AG20443 (cell line): ENCODE measurements around the gene SCN1B.
"Not testable (repeated sequence)": the region's sequence is repeated elsewhere in the genome, so short reads cannot be mapped to it uniquely, and the experiment has no call there.

ENCODE experiments used
- DNase-seq: peaks from one replicate; pipeline ENCODE4 v3.0.0; 2012; ENCODE audit warnings: low spot score, mixed read lengths

Gene SCN1B

DNA sequence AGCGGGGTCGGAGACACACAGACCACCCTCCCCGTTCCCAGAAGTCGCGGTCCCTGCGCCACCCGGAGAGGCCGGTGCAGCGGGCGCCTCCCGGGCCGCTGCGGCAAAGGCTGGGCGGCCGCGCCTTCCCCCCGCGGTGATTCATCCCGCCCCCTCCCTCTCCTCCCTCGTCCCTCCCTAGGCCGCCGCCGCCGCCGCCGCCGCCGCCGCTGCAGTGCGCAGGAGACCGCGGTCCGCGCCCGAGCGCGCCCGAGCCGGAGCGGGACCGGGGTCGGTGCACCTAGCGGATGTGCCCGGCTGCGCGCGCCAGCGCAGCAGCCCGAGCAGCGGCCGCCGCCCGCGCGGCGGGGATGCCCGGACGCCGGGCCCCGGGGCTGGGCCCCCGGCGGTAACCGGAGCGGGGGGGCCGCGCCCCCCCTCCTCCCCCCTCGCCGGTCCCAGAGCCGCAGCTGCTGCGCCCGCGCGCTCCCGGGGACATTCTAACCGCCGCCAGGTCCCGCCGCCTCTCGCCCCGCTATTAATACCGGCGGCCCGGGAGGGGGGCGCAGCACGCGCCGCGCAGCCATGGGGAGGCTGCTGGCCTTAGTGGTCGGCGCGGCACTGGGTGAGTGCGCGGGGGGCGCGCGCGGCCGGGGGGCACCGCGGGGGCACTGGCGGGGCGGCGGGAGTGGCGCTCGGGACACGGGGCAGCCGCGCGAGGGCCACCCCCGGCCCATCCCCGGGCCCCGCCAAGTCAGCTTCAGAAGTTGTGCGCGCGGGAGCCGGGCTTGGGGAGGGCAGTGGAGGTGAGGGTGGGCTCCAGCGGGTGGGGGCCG lies at the start of gene SCN1B:
SCN1B (plus strand) TSS at position 214 of the 815 bp plus-strand sequence; CDS start at position 565, 351 bp downstream.
- DNase-seq, result peak; percentile 95

DNA sequence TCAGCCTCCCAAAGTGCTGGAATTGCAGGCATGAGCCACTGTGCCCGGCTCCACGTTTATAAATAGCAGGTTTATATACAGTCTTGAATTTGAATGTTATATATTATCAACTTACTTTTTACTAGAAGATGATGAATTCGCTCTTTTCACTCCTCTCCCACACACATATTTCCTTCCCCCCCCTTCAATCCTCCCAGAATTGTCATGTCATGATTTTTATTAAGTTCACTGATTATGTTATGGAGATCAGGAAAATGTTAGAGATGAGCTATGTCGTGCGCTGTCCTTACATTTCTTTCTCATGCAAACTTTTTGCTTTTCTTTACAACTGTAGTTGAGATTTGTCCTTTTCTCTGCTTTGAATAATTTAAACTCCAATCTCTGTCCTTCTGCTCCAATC lies 48.0 kb upstream of the SCN1B start:
- DNase-seq, result no peak

GRCh38 chr19:34983786-34984185 lies 46.5 kb upstream of the SCN1B start:
- no peak for DNase-seq

GRCh38 chr19:34984287-34984686 lies 46.0 kb upstream of the SCN1B start:
- DNase-seq, result no peak

DNA sequence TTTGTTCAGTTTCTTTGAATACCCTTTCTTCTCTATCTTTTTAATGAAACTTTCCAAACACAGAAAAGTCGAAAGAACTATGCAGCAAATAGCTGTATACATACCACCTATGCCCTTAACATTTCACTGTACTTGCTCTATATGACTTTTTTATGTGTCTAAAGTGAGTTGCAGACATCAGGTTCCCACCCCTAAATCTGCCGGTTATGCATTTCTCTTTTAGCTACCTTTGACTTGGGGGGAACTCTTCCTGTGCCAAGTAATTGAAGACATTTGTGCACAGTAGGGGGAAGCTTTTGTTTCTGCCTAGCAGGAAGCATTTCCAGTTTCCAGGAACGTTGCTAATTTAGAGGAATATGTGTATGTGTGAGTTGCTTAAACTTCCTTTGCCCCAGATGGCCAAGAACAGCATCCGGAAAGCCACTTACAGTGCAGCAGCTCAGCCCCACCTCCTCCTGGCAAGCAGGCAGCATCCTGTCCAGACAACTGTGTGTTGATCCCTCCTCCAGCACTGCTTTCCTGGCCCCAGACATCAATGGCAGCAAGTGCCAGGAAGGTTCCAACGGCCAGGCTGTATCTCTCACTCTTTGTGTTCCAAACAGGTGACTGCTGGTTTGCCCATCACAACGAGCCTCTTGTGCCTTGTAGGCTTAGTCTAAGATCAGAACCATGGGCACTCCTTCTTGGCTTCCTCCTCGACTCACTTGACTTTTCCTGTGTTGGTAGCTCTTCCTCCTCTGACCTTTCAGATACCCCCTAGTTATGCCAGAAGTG lies 44.8 kb upstream of the SCN1B start:
- DNase-seq, result peak; percentile 44

GRCh38 chr19:34988119-34988518 lies 42.2 kb upstream of the SCN1B start:
- no peak for DNase-seq

DNA sequence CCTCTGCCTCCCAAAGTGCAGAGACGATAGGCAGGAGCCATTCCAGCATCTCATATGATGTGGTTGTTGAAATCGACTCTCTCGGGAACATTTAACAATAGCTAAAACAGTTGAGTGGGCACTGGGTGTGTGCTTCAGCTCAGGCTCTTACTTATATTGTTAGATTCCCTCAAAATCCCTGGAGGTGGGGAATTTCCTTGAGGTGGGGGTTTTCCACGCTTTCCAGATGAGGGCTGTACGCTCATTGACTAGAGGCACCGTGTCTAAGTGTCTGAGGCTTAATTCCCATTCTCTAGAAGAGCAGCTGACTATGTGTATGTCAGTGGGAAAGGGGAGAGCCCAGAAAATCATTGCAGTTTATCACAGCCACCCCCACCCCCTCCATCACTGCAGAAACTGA lies 41.0 kb upstream of the SCN1B start:
- DNase-seq, result no peak

GRCh38 chr19:34990578-34991192 lies 39.6 kb upstream of the SCN1B start:
- no peak for DNase-seq

DNA sequence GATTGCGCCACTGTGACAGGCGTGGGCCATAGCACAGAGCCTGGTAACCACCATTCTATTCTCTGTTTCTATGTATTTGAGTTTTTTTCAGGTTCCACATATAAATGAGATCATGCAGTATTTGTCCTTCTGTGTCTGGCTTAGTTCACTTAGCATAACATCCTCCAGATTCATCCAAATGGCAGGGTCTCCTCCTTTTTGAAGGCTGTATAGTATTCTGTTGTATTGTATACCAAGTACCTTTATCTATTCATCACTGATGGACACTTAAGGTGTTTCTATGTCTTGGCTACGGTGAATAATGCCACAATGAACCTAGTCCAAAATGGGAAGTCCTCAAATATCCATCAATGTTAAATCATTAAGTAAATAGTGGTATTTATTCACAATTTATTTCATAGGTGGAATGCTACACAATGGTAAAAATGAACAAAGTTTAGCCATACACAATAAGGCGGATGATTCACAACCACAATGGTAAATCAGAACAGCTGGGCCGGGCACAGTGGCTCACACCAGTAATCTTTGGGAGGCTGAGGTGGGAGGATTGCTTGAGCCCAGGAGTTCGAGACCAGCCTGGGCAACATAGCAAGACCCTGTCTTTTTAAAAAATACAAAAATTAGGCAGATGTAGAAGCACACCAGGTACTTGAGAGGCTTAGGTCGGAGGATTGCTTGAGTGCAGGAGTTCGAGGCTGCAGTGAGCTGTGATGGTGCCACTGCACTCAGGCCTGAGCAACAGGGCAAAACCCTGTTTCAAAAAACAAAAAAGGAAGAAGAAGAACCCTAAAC lies 38.5 kb upstream of the SCN1B start:
- no peak for DNase-seq

DNA sequence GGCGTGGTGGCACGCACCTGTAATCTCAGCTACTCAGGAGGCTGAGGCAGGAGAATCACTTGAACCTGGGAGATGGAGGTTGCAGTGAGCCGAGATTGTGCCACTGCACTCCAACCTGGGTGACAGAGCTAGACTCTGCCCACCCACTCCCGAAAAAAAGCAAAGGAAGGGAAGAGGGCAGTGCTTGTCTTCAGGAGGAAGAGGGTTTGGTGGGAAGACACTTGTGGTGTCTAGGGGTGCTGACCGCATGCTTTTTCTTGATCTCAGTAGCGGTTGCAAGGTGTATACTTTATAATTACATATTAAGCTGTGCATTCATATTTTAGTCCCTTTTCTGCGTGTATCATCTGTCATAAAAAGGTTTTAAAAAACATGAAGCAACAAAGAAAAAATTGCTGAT lies 37.7 kb upstream of the SCN1B start:
- not testable (repeated sequence) for DNase-seq

DNA sequence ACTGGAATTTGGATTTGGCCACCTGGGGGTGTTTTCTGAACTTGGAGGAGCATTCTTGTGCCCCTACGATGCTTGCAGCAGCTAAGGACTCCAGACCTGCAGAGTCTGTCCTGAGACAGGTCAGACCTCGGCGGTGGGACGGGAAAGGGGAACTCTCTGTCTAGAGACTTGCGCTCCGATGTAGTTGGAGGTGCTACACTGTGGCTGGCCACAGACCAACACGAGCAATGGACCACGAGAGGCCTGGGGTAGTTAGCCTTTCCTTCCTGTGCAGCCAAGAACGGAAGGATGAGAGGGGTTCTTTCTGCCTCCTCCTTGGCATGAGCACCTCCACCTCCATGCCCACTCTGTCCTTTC lies 36.0 kb upstream of the SCN1B start:
- DNase-seq, result no peak

GRCh38 chr19:34994643-34995541 lies 35.4 kb upstream of the SCN1B start:
- DNase-seq, result peak; percentile 38

GRCh38 chr19:34995551-34995950 lies 34.7 kb upstream of the SCN1B start:
- no peak for DNase-seq

DNA sequence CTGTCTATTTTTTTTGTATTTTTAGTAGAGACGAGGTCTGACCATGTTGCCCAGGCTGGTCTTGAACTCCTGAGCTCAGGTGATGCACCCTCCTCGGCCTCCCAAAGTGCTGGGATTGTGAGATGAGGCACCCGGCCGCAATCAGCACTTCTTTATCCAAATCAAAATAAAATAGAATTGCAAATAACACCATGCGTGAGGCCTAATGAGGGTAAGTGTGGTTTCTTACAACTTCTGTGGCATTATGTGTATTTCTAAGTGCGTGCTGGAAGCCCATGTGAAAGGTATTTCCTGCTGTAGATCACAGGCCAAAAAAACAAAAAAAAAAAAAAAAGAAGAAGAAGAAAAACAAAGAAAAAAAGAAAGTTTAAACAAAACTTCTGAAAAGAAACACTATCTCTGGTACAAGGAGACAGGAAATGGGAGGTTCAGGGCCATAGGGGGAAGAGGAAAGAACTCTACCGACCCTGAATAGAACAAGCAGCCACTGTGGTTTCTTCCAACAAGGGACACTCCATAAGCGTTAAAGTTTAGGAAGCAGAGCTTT lies 33.1 kb upstream of the SCN1B start:
- DNase-seq, result no peak

DNA sequence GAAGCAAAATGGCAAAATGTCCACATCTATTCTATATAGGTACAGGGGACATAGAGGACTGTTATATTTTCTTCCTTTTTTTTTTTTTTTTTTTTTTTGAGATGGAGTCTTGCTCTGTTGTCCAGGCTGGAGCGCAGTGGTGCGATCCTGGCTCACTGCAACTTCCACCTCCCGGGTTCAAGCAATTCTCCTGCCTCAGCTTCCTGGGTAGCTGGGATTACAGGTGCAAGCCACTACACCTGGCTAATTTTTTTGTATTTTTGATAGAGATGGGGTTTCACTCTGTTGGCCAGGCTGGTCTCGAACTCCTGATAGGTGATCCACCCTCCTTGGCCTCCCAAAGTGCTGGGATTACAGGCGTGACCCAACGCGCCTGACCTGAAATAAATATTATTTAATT lies 32.0 kb upstream of the SCN1B start:
- DNase-seq, result not testable (repeated sequence)

- DNase-seq, result no peak
Observed at GRCh38 chr19:34998777-34999497, 31.3 kb upstream of the SCN1B start.

DNA sequence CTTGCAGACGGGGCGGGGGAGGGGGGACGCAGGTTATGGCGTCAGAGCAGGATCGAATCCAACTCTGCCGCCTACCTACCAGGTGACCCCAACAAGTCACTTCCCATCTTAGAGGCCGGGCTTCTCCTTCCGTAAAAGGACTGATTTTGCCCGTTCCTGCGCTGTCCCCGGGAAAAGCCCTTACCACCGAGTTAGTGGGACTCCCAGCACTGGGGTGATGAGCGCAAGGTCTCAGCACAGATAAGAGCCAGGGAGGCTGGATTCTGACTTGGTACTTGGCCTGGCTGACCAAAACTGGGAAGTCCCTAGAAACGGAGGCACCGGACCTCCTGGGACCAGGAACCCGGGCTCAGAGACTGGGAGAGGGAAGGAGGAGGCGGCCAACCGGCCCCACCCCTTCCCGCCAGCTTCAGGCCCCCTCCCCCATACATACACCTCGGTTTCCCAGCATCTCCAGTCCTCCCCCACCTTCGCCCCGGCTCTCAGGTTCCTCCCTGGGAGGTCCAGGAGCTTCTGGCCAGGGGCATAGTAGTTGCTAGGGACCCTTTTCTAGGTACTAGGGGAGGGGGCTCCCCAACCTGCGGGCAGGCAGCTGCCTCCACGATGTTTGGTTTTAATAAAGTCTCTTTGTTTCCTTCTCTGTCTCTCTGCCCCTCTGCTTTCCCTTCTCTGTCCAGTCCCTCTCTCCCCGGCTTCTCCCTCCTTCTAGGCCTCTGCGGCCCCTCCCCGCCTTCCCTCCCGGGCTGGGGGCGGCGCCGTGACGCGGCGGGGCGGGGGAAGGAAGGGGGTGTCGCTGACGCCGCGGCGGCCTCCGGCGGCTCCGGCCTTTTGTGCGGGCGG lies 30.6 kb upstream of the SCN1B start, which contains the start of gene GRAMD1A:
GRAMD1A (plus strand) TSS at position 826 of the 840 bp plus-strand sequence. CDS start 156 bp downstream, outside the sequence.
- DNase-seq, result peak; percentile 98

DNA sequence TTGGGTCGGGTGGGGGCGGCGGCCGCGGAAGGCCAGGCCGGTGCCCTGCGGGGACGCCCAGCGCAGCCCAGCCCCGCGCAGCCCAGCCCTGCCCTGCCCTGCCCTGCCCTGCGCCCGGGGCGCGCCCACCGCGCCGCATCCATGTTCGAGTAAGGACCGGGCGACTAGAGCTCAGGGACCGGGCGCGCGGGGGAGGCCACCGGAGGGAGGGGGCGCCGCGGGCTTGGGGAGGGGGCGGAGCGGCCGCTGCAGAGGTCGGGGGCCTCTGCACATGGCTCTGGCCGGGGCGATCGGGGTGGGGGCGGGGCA lies 30.0 kb upstream of the SCN1B start:
- no peak for DNase-seq
